Kidney (tissue), 14 donors: ENCODE results near the gene MYO19. TPM values are rescaled to one million over a fixed set of nuclear protein-coding genes. Genes with fewer than 3 reads are reported as not detected.
"Not testable (repeated sequence)": the region's sequence is repeated elsewhere in the genome, so short reads cannot be mapped to it uniquely, and the experiment has no call there.

Experiments used
- DNase-seq, 5 donors: peaks; one replicate each; pipeline ENCODE4 v3.0.0-alpha.2; 2013 to 2020
- FAIRE-seq: peaks from 2 replicates; lab custom pipeline; 2012; peaks lifted over from hg19 to GRCh38; lab: Jason Lieb, UNC
- H3K27ac ChIP-seq, 2 donors: one replicate each; pipeline ENCODE4 v1.7.0; 2013; ENCODE audit warnings: low read depth in 2 of 2, low read length in 2 of 2, inconsistent platforms in 1 of 2
- H3K27me3 ChIP-seq: one replicate; pipeline ENCODE4 v1.7.1; 2013; ENCODE audit warnings: low read length, inconsistent platforms; ENCODE audit not compliant: control insufficient read depth, insufficient read depth
- H3K36me3 ChIP-seq, 3 donors: one replicate each; pipeline versions ENCODE4 v1.7.0 to v1.7.1; 2013; ENCODE audit warnings: low read length in 3 of 3, control low read depth in 1 of 3, inconsistent platforms in 1 of 3; ENCODE audit not compliant: insufficient read depth in 3 of 3, control insufficient read depth in 2 of 3
- H3K4me1 ChIP-seq, 3 donors: one replicate each; pipeline versions ENCODE4 v1.7.0 to v1.7.1; 2013; ENCODE audit warnings: low read length in 3 of 3, inconsistent platforms in 1 of 3, low read depth in 1 of 3; ENCODE audit not compliant: control insufficient read depth in 2 of 3, insufficient read depth in 2 of 3
- H3K4me3 ChIP-seq, 3 donors: one replicate each; pipeline versions ENCODE4 v1.7.0 to v1.8.1; 2013; ENCODE audit warnings: low read length in 3 of 3, control low read depth in 1 of 3, inconsistent platforms in 1 of 3
- H3K9ac ChIP-seq, 3 donors: one replicate each; pipeline versions ENCODE4 v1.7.0 to v1.7.1; 2013; ENCODE audit warnings: low read length in 3 of 3, control low read depth in 1 of 3, inconsistent platforms in 1 of 3
- H3K9me3 ChIP-seq, 3 donors: one replicate each; pipeline versions ENCODE4 v1.7.0 to v1.7.1; 2013; ENCODE audit warnings: low read length in 3 of 3, control low read depth in 1 of 3, inconsistent platforms in 1 of 3; ENCODE audit not compliant: control insufficient read depth in 2 of 3, insufficient read depth in 1 of 3
- CTCF ChIP-seq: IDR thresholded peaks from 3 replicates; pipeline ENCODE4 v1.5.1; 2012; ENCODE audit warnings: mild to moderate bottlenecking, moderate library complexity, borderline replicate concordance; ENCODE audit not compliant: insufficient read depth; ENCODE audit errors: extremely low read depth
- intact Hi-C: fragments of 100-400 bp; cut with DNase I; formaldehyde crosslinking; loops from one replicate; pipeline ENCODE4 v1.11.1; 2022
- polyA plus RNA-seq: library from polyadenylated mRNA; stranded (reverse); fragments of 350-450 nt; fragmentation: Illumina TruSeq; extraction: RNeasy Lipid Tissue Mini Kit (QIAGEN cat#74804); gene quantifications from one replicate; pipeline ENCODE4 v1.2.3, GENCODE V29; 2014; ENCODE audit warnings: low read depth, low replicate concordance; ENCODE audit not compliant: insufficient read depth
- total RNA-seq: library from RNA; stranded (reverse); fragmentation: NEBNext Ultra II Directional; extraction: Animal tissue kit (Norgen Biotek cat#: 25700); gene quantifications from one replicate; pipeline ENCODE4 v1.2.1, GENCODE V29; 2021
- donor health status: control.
- donor health status: control.
- donor health status: control.
- donor health status: control.
- donor health status: control.
- donor health status: DM: yes; HTN: yes; CAD: no.
- donor health status: Normal renal cell carcinoma (clear cell type).

MYO19 gene
- total and polyA plus RNA-seq, 2 donors from 2014 or later: 28.9 to 74.7 TPM

- no peaks in the 10 kb centered on the region for H3K4me1 ChIP-seq
- H3K4me3 ChIP-seq: no peak overlapping the region
- H3K9me3 ChIP-seq: no peaks in the 10 kb centered on the region
- FAIRE-seq: no peak
- no peak overlapping the region for H3K27ac ChIP-seq
- DNase-seq: peak in 1 of 5 donors; percentile 49
- H3K36me3 ChIP-seq: no peaks in the 10 kb centered on the region
- H3K27me3 ChIP-seq: no peaks in the 10 kb centered on the region
- intact Hi-C loops: no loop called here
- no peak for TF ChIP-seq CTCF
- no peak overlapping the region for H3K9ac ChIP-seq
Measured at GRCh38 chr17:36459601-36460000, 75.1 kb downstream of the MYO19 start.

DNA sequence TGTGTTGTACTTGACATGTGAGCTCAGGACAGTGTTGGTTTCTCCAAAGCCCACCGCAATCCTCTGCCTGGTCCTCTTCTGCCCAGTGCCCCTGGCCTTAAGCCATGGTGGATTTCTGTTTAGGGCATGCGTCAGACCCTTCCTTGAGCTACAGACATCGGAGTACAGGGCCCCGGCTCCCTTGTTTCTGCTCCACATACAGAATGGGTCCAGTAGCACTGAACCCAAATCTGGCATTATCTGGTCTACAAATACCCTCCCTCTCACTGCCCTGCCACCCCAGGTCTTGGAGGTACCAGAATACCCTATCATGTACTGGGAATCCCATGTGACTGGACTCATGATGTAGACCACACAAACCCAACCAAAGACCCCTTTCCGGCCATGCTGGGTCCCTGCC lies 75.6 kb downstream of the MYO19 start:
- Histone ChIP-seq H3K9me3 (no peaks in the 10 kb centered on the region), H3K36me3 (no peaks in the 10 kb centered on the region), H3K4me3 (no peak overlapping the region), H3K4me1 (no peaks in the 10 kb centered on the region), H3K27ac (no peak overlapping the region), H3K27me3 (no peaks in the 10 kb centered on the region), H3K9ac (no peak overlapping the region)
- peak in 1 of 5 donors; percentile 35 for DNase-seq
- FAIRE-seq: no peak
- intact Hi-C loops: no loop called here
- TF ChIP-seq CTCF: no peak

- not testable (repeated sequence) for FAIRE-seq, H3K9me3 ChIP-seq
- DNase-seq: peak in 1 of 5 donors; percentile 54
Measured at GRCh38 chr17:36457701-36458100, 77.0 kb downstream of the MYO19 start.

GRCh38 chr17:36452888-36453287 lies 81.8 kb downstream of the MYO19 start:
- not testable (repeated sequence) for FAIRE-seq

More at GRCh38 chr17:36457701-36458100, 77.0 kb downstream of the MYO19 start:
- H3K4me1 ChIP-seq, H3K36me3 ChIP-seq, H3K4me3 ChIP-seq, H3K9ac ChIP-seq, H3K27me3 ChIP-seq, H3K27ac ChIP-seq, intact Hi-C loops: not testable (repeated sequence)

DNA sequence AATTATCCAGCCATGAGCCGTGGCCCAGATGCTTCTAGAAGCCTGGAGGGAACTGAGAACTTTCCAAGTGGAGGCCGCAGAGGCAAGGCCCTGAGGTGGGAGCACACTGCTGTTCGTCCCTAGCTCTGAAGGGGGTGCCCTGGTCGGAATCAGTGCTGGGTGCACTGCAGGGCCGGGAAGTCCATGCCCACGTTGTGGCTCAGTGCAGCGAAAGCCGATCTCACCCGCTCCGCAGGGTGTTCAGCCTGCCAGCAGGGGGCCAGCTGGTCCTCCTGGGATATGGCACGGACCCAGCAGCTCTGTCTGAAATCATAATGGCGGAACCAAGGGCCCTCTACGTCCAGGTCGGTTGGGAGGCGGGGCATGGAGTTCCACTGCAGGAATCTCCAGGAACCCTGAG lies 84.7 kb downstream of the MYO19 start:
- H3K4me1 ChIP-seq, H3K9me3 ChIP-seq, H3K27me3 ChIP-seq, H3K9ac ChIP-seq, intact Hi-C loops, H3K36me3 ChIP-seq, FAIRE-seq, H3K27ac ChIP-seq, H3K4me3 ChIP-seq: not testable (repeated sequence)
- peak in 1 of 5 donors; percentile 8 for DNase-seq

More at GRCh38 chr17:36452888-36453287, 81.8 kb downstream of the MYO19 start:
- H3K36me3 ChIP-seq, H3K9me3 ChIP-seq, H3K27me3 ChIP-seq, H3K27ac ChIP-seq, H3K4me1 ChIP-seq, H3K9ac ChIP-seq, H3K4me3 ChIP-seq, intact Hi-C loops: not testable (repeated sequence)
- peak in 1 of 5 donors; percentile 18 for DNase-seq

Other genes with a start within 250 kb of the MYO19 start
- gene TBC1D3G, start 211.0 kb downstream of the MYO19 start, total RNA-seq: not detected
- not detected for gene TBC1D3G, start 211.0 kb downstream of the MYO19 start, polyA plus RNA-seq
- not detected for gene TBC1D3H, start 146.4 kb downstream of the MYO19 start, total RNA-seq
- gene TBC1D3H, start 146.4 kb downstream of the MYO19 start, polyA plus RNA-seq: not detected
- gene ZNHIT3, start 48.2 kb downstream of the MYO19 start, total RNA-seq: 25.4 TPM
- 60.9 TPM for gene ZNHIT3, start 48.2 kb downstream of the MYO19 start, polyA plus RNA-seq
- gene PIGW, start 119 bp upstream of the MYO19 start, total RNA-seq: 11.1 TPM
- 4.7 TPM for gene PIGW, start 119 bp upstream of the MYO19 start, polyA plus RNA-seq
- 86.8 TPM for gene GGNBP2, start 10.1 kb upstream of the MYO19 start, total RNA-seq
- gene GGNBP2, start 10.1 kb upstream of the MYO19 start, polyA plus RNA-seq: 43.0 TPM
- gene DHRS11, start 57.0 kb upstream of the MYO19 start, total RNA-seq: 11.8 TPM
- gene DHRS11, start 57.0 kb upstream of the MYO19 start, polyA plus RNA-seq: 40.7 TPM
- 8.3 TPM for gene MRM1, start 66.7 kb upstream of the MYO19 start, total RNA-seq
- 12.4 TPM for gene MRM1, start 66.7 kb upstream of the MYO19 start, polyA plus RNA-seq